Stimulated activated CD8-positive, alpha-beta memory T cell treated with anti-CD3 and anti-CD28 coated beads, Interleukin-7, amount 100 ng/mL, for 48 hours (primary cell): Measurements from ENCODE around the gene IREB2.
"Not testable (repeated sequence)": the region's sequence is repeated elsewhere in the genome, so short reads cannot be mapped to it uniquely, and the experiment has no call there.

Experiments
- DNase-seq, 2 donors: peaks; one replicate each; pipeline ENCODE4 v3.0.0-alpha.2; 2020; ENCODE audit warnings: low read depth in 1 of 2; ENCODE audit errors: extremely low read depth in 1 of 2

IREB2 gene

GRCh38 chr15:78461171-78461888 lies 23.3 kb downstream of the IREB2 start:
- no peak for DNase-seq

DNA sequence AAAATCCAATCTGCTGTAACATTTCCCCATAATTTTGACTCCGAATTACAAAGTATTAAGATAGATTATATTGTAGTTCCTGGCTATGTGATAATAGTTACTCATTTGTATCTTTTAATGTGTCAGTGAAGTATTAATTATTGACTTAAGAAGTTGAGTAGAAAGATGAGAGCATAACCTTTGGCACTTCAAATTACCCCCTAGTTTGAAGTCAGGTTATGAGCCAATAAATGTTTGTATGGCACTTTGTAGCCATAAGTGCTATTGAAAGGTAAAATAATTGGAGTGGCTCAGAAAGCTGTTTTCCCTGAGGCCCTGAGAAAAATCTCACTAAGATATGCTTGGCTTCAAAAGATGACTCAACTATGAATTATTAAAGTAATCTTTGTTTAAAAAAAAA lies 31.0 kb downstream of the IREB2 start:
- no peak for DNase-seq

GRCh38 chr15:78477295-78477694 lies 39.3 kb downstream of the IREB2 start:
- no peak for DNase-seq

DNA sequence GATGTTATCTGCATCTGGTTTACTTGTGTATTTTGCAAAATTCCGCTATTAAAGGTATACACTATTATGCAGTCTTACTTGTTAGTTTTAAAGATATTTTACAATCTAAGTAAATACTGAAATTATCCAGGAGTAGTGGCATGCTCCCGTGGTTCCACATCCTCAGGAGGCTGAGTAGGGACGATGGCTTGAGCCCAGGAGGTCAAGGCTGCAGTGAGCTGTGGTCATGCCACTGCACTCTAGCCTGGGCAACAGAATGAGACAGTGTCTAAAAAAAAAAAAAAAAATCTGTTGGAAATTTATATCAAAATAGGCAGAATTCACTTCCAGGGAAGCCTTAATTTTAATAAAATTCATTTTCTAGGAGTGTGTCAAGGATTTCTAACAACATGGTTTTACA lies 41.6 kb downstream of the IREB2 start:
- DNase-seq = no peak

DNA sequence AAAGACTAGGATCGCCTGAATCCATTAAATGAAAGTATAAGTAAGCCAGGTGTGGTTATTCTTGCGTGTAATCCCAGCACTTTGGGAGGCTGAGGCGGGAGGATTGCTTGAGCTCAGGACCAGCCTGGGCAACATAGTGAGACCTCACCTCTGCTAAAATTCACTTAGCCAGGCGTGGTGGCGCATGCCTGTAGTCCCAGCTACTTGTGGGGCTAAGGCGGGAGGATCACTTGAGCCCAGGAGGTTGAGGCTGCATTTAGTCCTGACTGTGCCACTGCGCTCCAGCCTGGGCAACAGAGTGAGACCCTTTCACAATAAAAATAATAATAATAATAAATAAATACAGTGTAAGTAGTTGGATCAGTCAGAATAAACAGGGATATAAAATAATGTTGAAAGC lies 43.9 kb downstream of the IREB2 start:
- DNase-seq = no peak

DNA sequence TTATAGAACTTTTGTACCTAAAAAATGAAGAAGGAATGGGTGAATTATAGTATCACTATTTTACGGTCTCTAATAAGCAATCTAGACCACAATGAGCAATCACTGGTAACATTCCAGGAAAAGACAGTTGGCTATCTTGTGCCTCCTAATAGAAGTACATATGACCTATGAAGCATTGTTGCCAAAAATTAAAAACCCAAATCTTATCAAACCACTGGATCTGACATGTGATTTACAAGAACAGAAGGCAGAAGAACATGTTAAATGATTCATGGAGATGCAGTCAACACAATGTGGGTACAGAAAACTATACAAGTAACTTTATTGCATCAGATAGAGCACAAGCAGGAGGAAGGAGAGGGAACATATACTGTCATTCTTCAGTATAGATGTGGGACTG lies 54.9 kb downstream of the IREB2 start:
- DNase-seq = no peak

GRCh38 chr15:78501857-78502256 lies 63.8 kb downstream of the IREB2 start:
- no peak for DNase-seq

- no peak for DNase-seq
These were observed 64.6 kb downstream of the IREB2 start for GRCh38 chr15:78502641-78503040.

DNA sequence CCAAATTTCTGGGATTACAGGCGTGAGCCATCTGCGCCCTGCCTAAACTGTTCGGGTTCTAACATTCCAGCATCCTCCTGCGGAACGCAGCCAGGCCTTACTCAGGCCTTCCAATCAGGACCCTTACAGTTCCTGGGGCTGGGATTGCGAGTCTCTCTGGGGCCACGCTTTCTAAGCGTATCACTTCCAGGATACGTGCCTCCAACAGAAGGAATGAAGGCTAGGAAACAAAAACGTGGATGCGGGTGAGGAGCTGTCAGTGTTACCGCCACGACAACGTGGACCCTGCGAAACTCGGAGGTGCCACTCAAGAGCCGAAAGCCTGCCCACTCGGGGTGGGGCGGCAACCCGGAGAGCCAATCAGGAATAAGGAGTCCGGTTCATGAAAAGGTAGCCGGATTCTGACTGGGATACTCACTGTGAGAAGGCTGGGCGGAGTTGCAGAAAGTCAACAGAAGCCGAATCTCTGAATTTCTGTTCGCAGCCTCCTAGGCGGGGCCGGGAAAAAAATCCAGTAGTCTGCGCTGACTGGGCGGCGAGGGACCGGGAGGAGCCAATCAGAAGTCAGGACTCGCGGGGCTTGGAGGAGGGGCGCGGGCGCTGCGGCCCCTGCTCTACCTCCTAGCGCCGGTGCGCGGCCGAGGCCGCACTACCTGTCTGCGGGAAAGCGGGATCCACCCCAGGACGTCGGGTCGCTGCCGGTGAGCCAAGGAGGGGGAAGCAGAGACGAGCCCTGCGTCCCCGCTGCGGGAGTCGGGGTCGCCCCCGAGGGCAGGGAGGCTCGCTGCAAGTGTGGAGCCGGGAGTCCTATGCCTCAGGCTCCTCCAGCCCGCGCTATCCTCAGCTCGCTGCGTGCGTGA lies 69.2 kb downstream of the IREB2 start, which contains the start of gene HYKK:
TSS of gene HYKK (plus strand) at position 607 of the 860 bp plus-strand sequence. CDS start 5,512 bp downstream, outside the sequence.
- DNase-seq = peak; percentile 50 to 75

- no peak for DNase-seq
These were observed 69.8 kb downstream of the IREB2 start for GRCh38 chr15:78507831-78508160.

DNA sequence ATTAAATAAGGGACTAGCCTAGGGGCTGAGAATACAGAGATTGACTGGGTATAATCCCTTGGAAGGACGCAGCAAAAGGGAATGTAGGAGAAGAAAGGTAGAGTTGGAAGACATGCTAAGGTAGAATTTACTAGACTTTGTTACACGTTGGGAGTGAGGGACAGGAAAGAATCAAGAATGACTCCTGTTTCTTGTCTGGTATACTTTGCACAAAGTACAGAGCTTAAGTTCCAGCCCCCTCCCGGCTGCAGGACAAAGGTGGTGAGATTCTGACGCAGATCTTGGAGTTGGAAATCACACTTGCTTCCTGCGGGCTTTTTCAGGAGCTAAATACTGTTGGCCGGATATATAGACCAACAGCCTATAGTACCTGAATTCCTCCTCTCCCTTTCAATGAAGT lies 70.3 kb downstream of the IREB2 start:
- no peak for DNase-seq

GRCh38 chr15:78509726-78510312 lies 71.8 kb downstream of the IREB2 start:
- no peak for DNase-seq

- DNase-seq = not testable (repeated sequence)
These were observed 82.0 kb downstream of the IREB2 start for GRCh38 chr15:78520035-78520434.

GRCh38 chr15:78524230-78524629 lies 86.2 kb downstream of the IREB2 start:
- no peak for DNase-seq

- no peak for DNase-seq
These were observed 89.3 kb downstream of the IREB2 start for GRCh38 chr15:78527325-78527724.

DNA sequence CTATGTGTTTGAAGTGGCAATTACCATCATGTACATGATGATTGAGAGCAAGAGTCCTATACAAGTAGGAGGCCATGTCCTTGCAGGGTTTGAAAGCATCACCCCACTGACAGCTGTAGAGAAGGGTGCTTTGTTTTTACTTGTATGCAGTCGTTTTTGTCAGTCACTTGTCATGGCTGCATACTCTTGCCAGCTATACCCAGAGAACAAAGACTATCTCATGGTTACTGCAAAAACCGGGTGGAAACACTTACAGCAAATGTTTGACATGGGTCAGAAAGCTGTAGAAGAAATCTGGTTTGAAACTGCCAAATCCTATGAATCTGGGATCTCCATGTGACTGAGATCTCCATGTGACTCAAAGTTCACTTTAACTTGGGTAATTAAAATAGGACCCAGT lies 95.3 kb downstream of the IREB2 start:
- no peak for DNase-seq

- no peak for DNase-seq
These were observed 98.1 kb downstream of the IREB2 start for GRCh38 chr15:78536134-78536533.

GRCh38 chr15:78537266-78537905 lies 99.4 kb downstream of the IREB2 start:
- DNase-seq = no peak

DNA sequence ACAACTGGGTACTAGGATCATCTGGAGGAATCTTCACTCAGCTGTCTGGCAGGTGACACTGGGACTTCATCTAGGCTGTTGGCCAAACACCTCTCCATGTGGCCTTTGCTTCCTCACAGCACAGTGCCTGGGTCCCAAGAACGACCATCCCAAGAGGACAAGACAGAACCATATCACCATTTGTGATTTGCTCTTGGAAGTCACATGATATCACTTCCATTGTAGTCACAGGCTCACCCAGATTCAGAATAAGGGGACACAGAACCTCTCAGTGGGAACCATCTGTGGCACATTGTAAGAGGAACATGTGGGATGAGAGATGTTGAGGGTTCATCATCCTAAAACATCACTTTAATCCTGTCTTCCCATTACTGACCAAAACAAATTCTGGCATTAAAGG lies 100.3 kb downstream of the IREB2 start:
- DNase-seq = no peak

- not testable (repeated sequence) for DNase-seq
These were observed 101.6 kb downstream of the IREB2 start for GRCh38 chr15:78539464-78540140.
